ENCODE measurements around the gene TCAF2.
"Not testable (repeated sequence)": the region's sequence is repeated elsewhere in the genome, so short reads cannot be mapped to it uniquely, and the experiment has no call there.

The TCAF2 gene

GRCh38 chr7:143620646-143621045, at the start of gene TCAF2:
TSS of gene TCAF2 (plus strand) at chr7:143620974.
- DNase-seq = not testable (repeated sequence)

- DNase-seq = not testable (repeated sequence)
Measured at GRCh38 chr7:143571501-143571900, 49.3 kb upstream of the TCAF2 start, which contains the start of gene CTAGE15. TSS of gene CTAGE15 (plus strand) at chr7:143571801. CDS start at chr7:143571818, 17 bp downstream.

GRCh38 chr7:143588183-143588582, 32.6 kb upstream of the TCAF2 start:
- DNase-seq = not testable (repeated sequence)

- not testable (repeated sequence) for DNase-seq
Measured at GRCh38 chr7:143589897-143590296, 30.9 kb upstream of the TCAF2 start.

GRCh38 chr7:143598086-143598485, 22.7 kb upstream of the TCAF2 start:
- DNase-seq = not testable (repeated sequence)

GRCh38 chr7:143603549-143603948, 17.2 kb upstream of the TCAF2 start:
- DNase-seq = not testable (repeated sequence)

GRCh38 chr7:143606088-143606487, 14.7 kb upstream of the TCAF2 start:
- not testable (repeated sequence) for DNase-seq

- not testable (repeated sequence) for DNase-seq
Measured at GRCh38 chr7:143615545-143615944, 5.2 kb upstream of the TCAF2 start.

GRCh38 chr7:143617204-143617603, 3.6 kb upstream of the TCAF2 start:
- DNase-seq = not testable (repeated sequence)

GRCh38 chr7:143620058-143620457, 716 bp upstream of the TCAF2 start:
- not testable (repeated sequence) for DNase-seq

- not testable (repeated sequence) for DNase-seq
Measured at GRCh38 chr7:143621175-143621574, 401 bp downstream of the TCAF2 start.

GRCh38 chr7:143622130-143622529, 1.4 kb downstream of the TCAF2 start:
- not testable (repeated sequence) for DNase-seq

- not testable (repeated sequence) for DNase-seq
Measured at GRCh38 chr7:143630653-143631052, 9.9 kb downstream of the TCAF2 start.

GRCh38 chr7:143632506-143632905, 11.7 kb downstream of the TCAF2 start:
- DNase-seq = not testable (repeated sequence)

GRCh38 chr7:143633013-143633618, 12.3 kb downstream of the TCAF2 start:
- not testable (repeated sequence) for DNase-seq

GRCh38 chr7:143635364-143636240, 14.8 kb downstream of the TCAF2 start:
- DNase-seq = not testable (repeated sequence)

- not testable (repeated sequence) for DNase-seq
Measured at GRCh38 chr7:143639372-143639771, 18.6 kb downstream of the TCAF2 start.

GRCh38 chr7:143640528-143641189, 19.9 kb downstream of the TCAF2 start:
- not testable (repeated sequence) for DNase-seq

GRCh38 chr7:143646598-143646997, 25.8 kb downstream of the TCAF2 start:
- DNase-seq = not testable (repeated sequence)

GRCh38 chr7:143649902-143650301, 29.1 kb downstream of the TCAF2 start:
- DNase-seq = not testable (repeated sequence)

- not testable (repeated sequence) for DNase-seq
Measured at GRCh38 chr7:143650447-143650846, 29.7 kb downstream of the TCAF2 start.
